OCI-LY7 (cell line): ENCODE data around the gene IL1A. TPM values are rescaled to one million over a fixed set of nuclear protein-coding genes. Genes with fewer than 3 reads are reported as not detected.

ENCODE experiments used
- BruUV-seq: library from RNA; stranded (reverse); fragments of 400-500 nt; replicated peaks from 2 replicates; lab custom pipeline; 2021; lab: Mats Ljungman, UMichigan
- CTCF ChIA-PET: fragments of 300-600 bp; sonication (Branson Sonifier 250); formaldehyde crosslinking; loops from one replicate; lab custom pipeline; 2022; ENCODE audit warnings: antibody characterized with exemption; ENCODE audit not compliant: unreplicated experiment; lab: Charles Lee
- POLR2A ChIA-PET: fragments of 300-600 bp; sonication (Branson Sonifier 250); formaldehyde crosslinking; loops from one replicate; lab custom pipeline; 2022; ENCODE audit warnings: antibody characterized with exemption; lab: Charles Lee
- DNase-seq: peaks from one replicate; pipeline ENCODE4 v3.0.0-alpha.2; 2015; ENCODE audit warnings: low spot score
- H2AFZ ChIP-seq: fragments of 200-600 bp; sonication (generic), shearing (Covaris generic); 2 replicates; pipeline ENCODE4 v1.6.1; 2014; ENCODE audit warnings: mild to moderate bottlenecking, antibody characterized with exemption, low read length, moderate library complexity
- H3K27ac ChIP-seq: fragments of 200-600 bp; sonication (generic); 2 replicates; pipeline ENCODE4 v1.5.1; 2014; ENCODE audit warnings: mixed run types, low read depth, mild to moderate bottlenecking, moderate library complexity, low read length, inconsistent platforms; ENCODE audit not compliant: poor library complexity, severe bottlenecking
- H3K36me3 ChIP-seq: fragments of 200-600 bp; sonication (generic); 2 replicates; pipeline ENCODE4 v1.6.1; 2014; ENCODE audit warnings: mild to moderate bottlenecking, antibody characterized with exemption, low read length, moderate library complexity, mixed read lengths; ENCODE audit not compliant: insufficient read depth
- H3K4me1 ChIP-seq: fragments of 200-600 bp; sonication (generic); 2 replicates; pipeline ENCODE4 v1.5.1; 2014; ENCODE audit warnings: mild to moderate bottlenecking, low read length; ENCODE audit not compliant: insufficient read depth, poor library complexity, severe bottlenecking
- H3K4me2 ChIP-seq: fragments of 200-600 bp; sonication (generic); 2 replicates; pipeline ENCODE4 v1.6.1; 2014; ENCODE audit warnings: mild to moderate bottlenecking, low read length
- H3K4me3 ChIP-seq: fragments of 200-600 bp; sonication (generic); 2 replicates; pipeline ENCODE4 v1.5.1; 2014; ENCODE audit warnings: mild to moderate bottlenecking, low read depth, low read length; ENCODE audit not compliant: poor library complexity, severe bottlenecking
- H3K79me2 ChIP-seq: fragments of 200-600 bp; sonication (generic); 2 replicates; pipeline ENCODE4 v1.6.1; 2016; ENCODE audit warnings: low read depth, mild to moderate bottlenecking, low read length, moderate library complexity, mixed read lengths; ENCODE audit not compliant: insufficient read depth
- H3K9me2 ChIP-seq: fragments of 200-600 bp; sonication (generic); 2 replicates; pipeline ENCODE4 v1.6.1; 2016; ENCODE audit warnings: mild to moderate bottlenecking, low read length, mixed read lengths; ENCODE audit not compliant: insufficient read depth
- H3K9me3 ChIP-seq: fragments of 200-600 bp; sonication (generic); 2 replicates; pipeline ENCODE4 v1.6.1; 2014; ENCODE audit warnings: mild to moderate bottlenecking, mixed run types, low read length, mixed read lengths
- H4K20me1 ChIP-seq: fragments of 200-600 bp; sonication (generic); 2 replicates; pipeline ENCODE4 v1.6.1; 2014; ENCODE audit warnings: mild to moderate bottlenecking, antibody characterized with exemption, low read length, moderate library complexity, mixed read lengths; ENCODE audit not compliant: insufficient read depth
- EZH2phosphoT487 ChIP-seq: fragments of 200-600 bp; sonication (generic); IDR thresholded peaks from 2 replicates; pipeline ENCODE4 v1.6.1; 2018; ENCODE audit warnings: low read depth, borderline replicate concordance, mild to moderate bottlenecking, mixed run types, antibody characterized with exemption, low read length, moderate library complexity, mixed read lengths
- intact Hi-C: fragments of 100-400 bp; cut with micrococcal nuclease; formaldehyde crosslinking; loops from one replicate; pipeline ENCODE4 v1.10.0; 2022; ENCODE audit not compliant: unreplicated experiment
- total RNA-seq, 2 experiments: library from RNA; depleted of rRNA in 1 of 2; stranded (reverse); fragments of >200 nt in 1 of 2; shearing (Covaris generic) in 1 of 2; gene quantifications; 2 replicates each; pipeline ENCODE4 v1.2.3, GENCODE V29; 2014 to 2022
- TF ChIP-seq, protein P1 (sequence below): fragments of 200-600 bp; sonication (generic); conservative IDR thresholded peaks from 2 replicates; pipeline ENCODE4 v1.5.1; 2014; ENCODE audit warnings: mild to moderate bottlenecking, antibody characterized with exemption, low read length, moderate library complexity, mixed read lengths

IL1A gene
- total RNA-seq, 2 experiments from 2014 or later: not detected

- no peaks in the 10 kb centered on the region; the same call in 1 of the 2 replicates for H3K9me3 ChIP-seq
- TF ChIP-seq EZH2phosphoT487: no peak
- TF ChIP-seq, protein P1, sequence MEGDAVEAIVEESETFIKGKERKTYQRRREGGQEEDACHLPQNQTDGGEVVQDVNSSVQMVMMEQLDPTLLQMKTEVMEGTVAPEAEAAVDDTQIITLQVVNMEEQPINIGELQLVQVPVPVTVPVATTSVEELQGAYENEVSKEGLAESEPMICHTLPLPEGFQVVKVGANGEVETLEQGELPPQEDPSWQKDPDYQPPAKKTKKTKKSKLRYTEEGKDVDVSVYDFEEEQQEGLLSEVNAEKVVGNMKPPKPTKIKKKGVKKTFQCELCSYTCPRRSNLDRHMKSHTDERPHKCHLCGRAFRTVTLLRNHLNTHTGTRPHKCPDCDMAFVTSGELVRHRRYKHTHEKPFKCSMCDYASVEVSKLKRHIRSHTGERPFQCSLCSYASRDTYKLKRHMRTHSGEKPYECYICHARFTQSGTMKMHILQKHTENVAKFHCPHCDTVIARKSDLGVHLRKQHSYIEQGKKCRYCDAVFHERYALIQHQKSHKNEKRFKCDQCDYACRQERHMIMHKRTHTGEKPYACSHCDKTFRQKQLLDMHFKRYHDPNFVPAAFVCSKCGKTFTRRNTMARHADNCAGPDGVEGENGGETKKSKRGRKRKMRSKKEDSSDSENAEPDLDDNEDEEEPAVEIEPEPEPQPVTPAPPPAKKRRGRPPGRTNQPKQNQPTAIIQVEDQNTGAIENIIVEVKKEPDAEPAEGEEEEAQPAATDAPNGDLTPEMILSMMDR: no peak
- H2AFZ ChIP-seq: no peak overlapping the region
- no peak overlapping the region for H3K27ac ChIP-seq
- H3K36me3 ChIP-seq: peaks cover 51% of the 10 kb centered on the region
- peaks cover 22% of the 10 kb centered on the region for H3K4me1 ChIP-seq
- BruUV-seq: no TSS peak
- ChIA-PET CTCF (no interaction called here), POLR2A (interaction anchor here (1.5 to 1.6 kb wide), 2 partner anchors 9 to 11 kb away, joined by 3 to 9 read pairs; no protein-coding TSS in a partner anchor)
- intact Hi-C loops: loop anchor here (5.0 kb wide), 2 partner anchors 115 to 880 kb away; partner anchors contain the start of genes ANAPC1 and SLC20A1
- peaks cover 7% of the 10 kb centered on the region; the same call in 1 of the 2 replicates for H4K20me1 ChIP-seq
- DNase-seq: no peak
- H3K4me2 ChIP-seq: peak overlapping the region; percentile 90
- H3K79me2 ChIP-seq: peaks cover 38% of the 10 kb centered on the region
- no peaks in the 10 kb centered on the region for H3K9me2 ChIP-seq
- peak overlapping the region; percentile 82 for H3K4me3 ChIP-seq
These were observed 22.0 kb downstream of the IL1A start for GRCh38 chr2:112762276-112762675.

DNA sequence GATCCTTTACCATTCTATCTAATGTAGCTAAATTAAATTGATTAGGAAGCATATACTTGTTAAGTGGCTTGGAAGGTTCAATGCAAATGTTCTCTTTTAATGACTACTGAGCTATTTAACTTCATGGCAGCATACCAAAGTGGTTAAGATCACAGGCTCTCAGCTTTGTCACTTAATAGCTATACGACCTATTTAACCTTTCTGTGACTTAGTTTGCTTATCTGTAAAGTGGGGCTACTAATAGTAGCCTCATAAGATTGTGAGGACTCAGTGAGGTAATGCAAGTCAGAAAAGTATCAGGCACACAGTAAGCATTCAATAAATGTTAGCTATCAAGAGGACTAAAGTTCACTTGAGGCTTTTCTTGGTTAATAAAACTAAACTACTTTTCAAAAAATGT is 24.1 kb downstream of the IL1A start:
- Histone ChIP-seq H3K4me2 (no peak overlapping the region), H2AFZ (no peak overlapping the region), H3K9me2 (no peaks in the 10 kb centered on the region), H4K20me1 (peaks cover 7% of the 10 kb centered on the region; the same call in 1 of the 2 replicates), H3K9me3 (no peaks in the 10 kb centered on the region), H3K79me2 (peaks cover 44% of the 10 kb centered on the region), H3K4me3 (no peak overlapping the region), H3K4me1 (peaks cover 16% of the 10 kb centered on the region), H3K27ac (no peak overlapping the region), H3K36me3 (peaks cover 72% of the 10 kb centered on the region)
- no peak for TF ChIP-seq EZH2phosphoT487
- TF ChIP-seq, protein P1: no peak
- no peak for DNase-seq
- intact Hi-C loops: loop anchor here (5.0 kb wide), 2 partner anchors 113 to 878 kb away; partner anchors contain the start of genes ANAPC1 and SLC20A1
- no TSS peak for BruUV-seq
- CTCF ChIA-PET: no interaction called here
- POLR2A ChIA-PET: interaction anchor here (1.1 kb wide), 1 partner anchor 8 kb away, joined by 3 read pairs; no protein-coding TSS in a partner anchor

GRCh38 chr2:112758711-112759110 is 25.6 kb downstream of the IL1A start:
- no peak overlapping the region for H2AFZ ChIP-seq
- 0 out of 2 replicates have a peak, but pooled peaks cover 4% of the 10 kb centered on the region for H3K9me3 ChIP-seq
- ChIA-PET CTCF (no interaction called here), POLR2A (no interaction called here)
- H3K79me2 ChIP-seq: peaks cover 45% of the 10 kb centered on the region
- no peak overlapping the region for H3K4me2 ChIP-seq
- H3K36me3 ChIP-seq: peaks cover 86% of the 10 kb centered on the region
- H4K20me1 ChIP-seq: peaks cover 7% of the 10 kb centered on the region; the same call in 1 of the 2 replicates
- no peaks in the 10 kb centered on the region for H3K9me2 ChIP-seq
- DNase-seq: no peak
- no peak overlapping the region for H3K4me3 ChIP-seq
- BruUV-seq: no TSS peak
- TF ChIP-seq EZH2phosphoT487: no peak
- TF ChIP-seq, protein P1: no peak
- H3K4me1 ChIP-seq: peaks cover 13% of the 10 kb centered on the region
- no peak overlapping the region for H3K27ac ChIP-seq
- intact Hi-C loops: no loop called here
